Body of pancreas (tissue), 4 donors: Measurements from ENCODE around the gene ZNF846. TPM values are rescaled to one million over a fixed set of nuclear protein-coding genes. Genes with fewer than 3 reads are reported as not detected.
"Not testable (repeated sequence)": the region's sequence is repeated elsewhere in the genome, so short reads cannot be mapped to it uniquely, and the experiment has no call there.

Source experiments
- ATAC-seq: fragments of 150-250 bp; one replicate; pipeline ENCODE4 v1.9.1; 2016
- DNase-seq, 4 donors: peaks; one replicate each; pipeline ENCODE4 v3.0.0-alpha.2; 2019
- H3K27ac ChIP-seq, 4 donors: fragments of 200-600 bp; sonication (generic); 1 replicate in 3 of 4; 2 replicates in 1 of 4; pipeline versions ENCODE4 v1.5.1 to v1.6.1; 2016 to 2019; ENCODE audit warnings: mild to moderate bottlenecking in 1 of 4, mixed read lengths in 1 of 4, moderate library complexity in 1 of 4
- H3K27me3 ChIP-seq, 2 donors: fragments of 200-600 bp; sonication (generic); one replicate each; pipeline ENCODE4 v1.6.0; 2016; ENCODE audit warnings: mild to moderate bottlenecking in 1 of 2
- H3K36me3 ChIP-seq, 2 donors: fragments of 200-600 bp; sonication (generic); replicated peaks in 1 of 2; 2 replicates each; pipeline ENCODE4 v1.5.1; 2016; ENCODE audit warnings: low read depth in 2 of 2; ENCODE audit not compliant: insufficient read depth in 1 of 2
- H3K4me1 ChIP-seq: fragments of 200-600 bp; sonication (generic); one replicate; pipeline ENCODE4 v1.6.0; 2016
- H3K4me3 ChIP-seq, 2 donors: fragments of 200-600 bp; sonication (generic); 1 replicate in 1 of 2; 2 replicates in 1 of 2; pipeline ENCODE4 v1.5.1; 2016 to 2019
- H3K9me3 ChIP-seq, 3 donors: fragments of 200-600 bp; sonication (generic); 1 replicate in 2 of 3; 2 replicates in 1 of 3; pipeline ENCODE4 v1.5.1; 2016
- POLR2A ChIP-seq, 3 donors: fragments of 450-650 bp; IDR thresholded peaks; one replicate each; pipeline ENCODE4 v1.6.1; 2016; ENCODE audit warnings: antibody characterized with exemption in 3 of 3, mild to moderate bottlenecking in 2 of 3
- WGBS, 2 donors: methylation state at CpG; one replicate each; pipeline ENCODE4 v1.1.5; 2017; 5-methylcytosine and 5-hydroxymethylcytosine counted together
- intact Hi-C: fragments of 100-400 bp; cut with DNase I; formaldehyde crosslinking; loops from one replicate; pipeline ENCODE4 v1.15.1; 2023
- total RNA-seq, 2 donors: library from RNA; depleted of rRNA; stranded (reverse); fragments of >200 nt; gene quantifications; one replicate each; pipeline ENCODE4 v1.1.0, GENCODE V29; 2016
- TF ChIP-seq, protein P1 (sequence below), 7 experiments: fragments of 450-650 bp in 4 of 7; fragments of 200-600 bp in 3 of 7; sonication (generic) in 3 of 7; IDR thresholded peaks; one replicate each; pipeline ENCODE4 v1.5.1; 2016 to 2019; ENCODE audit warnings: antibody characterized with exemption in 7 of 7

Gene ZNF846
- total RNA-seq, 2 donors from 2014 or later: 4.0 to 4.7 TPM

DNA sequence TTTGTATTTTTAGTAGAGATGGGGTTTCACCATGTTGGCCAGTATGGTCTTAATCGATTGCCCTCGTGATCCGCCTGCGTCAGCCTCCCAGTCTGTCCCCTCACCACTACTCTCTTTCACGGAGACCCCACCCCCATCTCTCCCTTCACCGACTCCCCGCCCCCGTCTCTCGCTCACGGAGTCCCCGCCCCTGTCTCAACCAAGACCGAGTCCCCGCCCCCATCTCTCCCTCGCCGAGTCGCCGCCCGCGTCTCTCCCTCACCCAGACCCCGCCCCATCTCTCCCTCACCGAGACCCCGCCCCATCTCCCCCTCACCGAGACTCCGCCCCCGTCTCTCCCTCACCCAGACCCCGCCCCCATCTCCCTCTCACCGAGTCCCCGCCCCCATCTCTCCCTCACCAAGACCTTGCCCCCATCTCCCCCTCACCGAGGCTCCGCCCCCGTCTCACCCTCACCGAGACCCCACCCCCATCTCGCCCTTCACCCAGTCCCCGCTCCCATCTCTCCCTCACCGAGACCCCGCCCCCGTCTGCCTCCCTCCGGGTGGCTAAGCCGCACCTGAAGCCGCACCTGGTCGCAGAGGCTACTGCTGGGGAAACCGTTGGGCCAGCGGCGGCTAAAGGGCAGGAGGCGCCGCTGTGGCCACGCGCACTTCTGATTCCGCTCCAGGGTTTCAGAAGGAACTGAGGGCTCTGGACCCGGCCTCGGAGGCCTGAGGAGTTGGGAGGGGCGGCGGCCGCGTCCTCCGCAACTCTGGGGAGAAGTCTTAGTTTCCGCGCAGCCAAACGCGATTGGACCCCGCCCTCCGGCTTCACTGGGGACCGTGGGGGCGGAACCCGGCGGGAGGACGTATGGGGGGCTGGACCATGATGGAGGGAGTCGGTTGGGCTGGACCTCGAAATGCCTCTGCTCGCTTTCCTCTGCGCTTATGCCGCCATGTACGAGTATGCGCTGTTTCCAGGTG lies 17.1 kb upstream of the ZNF846 start:
- Histone ChIP-seq H3K27ac (peak overlapping the region; percentile 70 to 99 (median 90)), H3K27me3 (no peaks in the 10 kb centered on the region), H3K36me3 (no peaks in the 10 kb centered on the region), H3K4me1 (peaks cover 18% of the 10 kb centered on the region), H3K4me3 (peak overlapping the region; percentile 19 to 43), H3K9me3 (no peaks in the 10 kb centered on the region)
- DNase-seq (peak; percentile 95 to 99 (median 98)), ATAC-seq (peak; percentile 89)
- WGBS, 2 donors: 0 to 4% methylated on average over 35 to 58 of the region's 74 CpGs
- intact Hi-C loops: loop anchor here (10.0 kb wide), 1 partner anchor 581 kb away; no protein-coding TSS in a partner anchor
- TF ChIP-seq, protein P1, sequence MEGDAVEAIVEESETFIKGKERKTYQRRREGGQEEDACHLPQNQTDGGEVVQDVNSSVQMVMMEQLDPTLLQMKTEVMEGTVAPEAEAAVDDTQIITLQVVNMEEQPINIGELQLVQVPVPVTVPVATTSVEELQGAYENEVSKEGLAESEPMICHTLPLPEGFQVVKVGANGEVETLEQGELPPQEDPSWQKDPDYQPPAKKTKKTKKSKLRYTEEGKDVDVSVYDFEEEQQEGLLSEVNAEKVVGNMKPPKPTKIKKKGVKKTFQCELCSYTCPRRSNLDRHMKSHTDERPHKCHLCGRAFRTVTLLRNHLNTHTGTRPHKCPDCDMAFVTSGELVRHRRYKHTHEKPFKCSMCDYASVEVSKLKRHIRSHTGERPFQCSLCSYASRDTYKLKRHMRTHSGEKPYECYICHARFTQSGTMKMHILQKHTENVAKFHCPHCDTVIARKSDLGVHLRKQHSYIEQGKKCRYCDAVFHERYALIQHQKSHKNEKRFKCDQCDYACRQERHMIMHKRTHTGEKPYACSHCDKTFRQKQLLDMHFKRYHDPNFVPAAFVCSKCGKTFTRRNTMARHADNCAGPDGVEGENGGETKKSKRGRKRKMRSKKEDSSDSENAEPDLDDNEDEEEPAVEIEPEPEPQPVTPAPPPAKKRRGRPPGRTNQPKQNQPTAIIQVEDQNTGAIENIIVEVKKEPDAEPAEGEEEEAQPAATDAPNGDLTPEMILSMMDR (IDR thresholded peaks at IDR 0.05): no peak
- TF ChIP-seq POLR2A (IDR thresholded peaks at IDR 0.05): peak; percentile 72 to 91 (median 90)

GRCh38 chr19:9784163-9784496 lies 15.6 kb upstream of the ZNF846 start:
- not testable (repeated sequence) for H3K9me3 ChIP-seq, DNase-seq, H3K4me3 ChIP-seq, H3K36me3 ChIP-seq, H3K27me3 ChIP-seq, ATAC-seq
- 76 to 79% methylated on average over 6 of the region's 6 CpGs for WGBS, 2 donors
- H3K4me1 ChIP-seq: peaks cover 18% of the 10 kb centered on the region
- H3K27ac ChIP-seq: peak overlapping the region in 3 of 4 donors; percentile 73 to 99 (median 93)
- intact Hi-C loops: loop anchor here (10.0 kb wide), 1 partner anchor 579 kb away; no protein-coding TSS in a partner anchor

GRCh38 chr19:9782338-9782737 lies 13.8 kb upstream of the ZNF846 start:
- Histone ChIP-seq H3K36me3 (no peaks in the 10 kb centered on the region), H3K9me3 (no peaks in the 10 kb centered on the region), H3K4me3 (no peak overlapping the region), H3K4me1 (peaks cover 18% of the 10 kb centered on the region), H3K27ac (no peak overlapping the region), H3K27me3 (no peaks in the 10 kb centered on the region)
- ATAC-seq (no peak), DNase-seq (no peak)
- TF ChIP-seq, protein P1 (IDR thresholded peaks at IDR 0.05): no peak
- TF ChIP-seq POLR2A (IDR thresholded peaks at IDR 0.05): no peak
- WGBS, 2 donors: 90 to 95% methylated on average over 2 of the region's 2 CpGs
- intact Hi-C loops: loop anchor here (10.0 kb wide), 1 partner anchor 578 kb away; no protein-coding TSS in a partner anchor

DNA sequence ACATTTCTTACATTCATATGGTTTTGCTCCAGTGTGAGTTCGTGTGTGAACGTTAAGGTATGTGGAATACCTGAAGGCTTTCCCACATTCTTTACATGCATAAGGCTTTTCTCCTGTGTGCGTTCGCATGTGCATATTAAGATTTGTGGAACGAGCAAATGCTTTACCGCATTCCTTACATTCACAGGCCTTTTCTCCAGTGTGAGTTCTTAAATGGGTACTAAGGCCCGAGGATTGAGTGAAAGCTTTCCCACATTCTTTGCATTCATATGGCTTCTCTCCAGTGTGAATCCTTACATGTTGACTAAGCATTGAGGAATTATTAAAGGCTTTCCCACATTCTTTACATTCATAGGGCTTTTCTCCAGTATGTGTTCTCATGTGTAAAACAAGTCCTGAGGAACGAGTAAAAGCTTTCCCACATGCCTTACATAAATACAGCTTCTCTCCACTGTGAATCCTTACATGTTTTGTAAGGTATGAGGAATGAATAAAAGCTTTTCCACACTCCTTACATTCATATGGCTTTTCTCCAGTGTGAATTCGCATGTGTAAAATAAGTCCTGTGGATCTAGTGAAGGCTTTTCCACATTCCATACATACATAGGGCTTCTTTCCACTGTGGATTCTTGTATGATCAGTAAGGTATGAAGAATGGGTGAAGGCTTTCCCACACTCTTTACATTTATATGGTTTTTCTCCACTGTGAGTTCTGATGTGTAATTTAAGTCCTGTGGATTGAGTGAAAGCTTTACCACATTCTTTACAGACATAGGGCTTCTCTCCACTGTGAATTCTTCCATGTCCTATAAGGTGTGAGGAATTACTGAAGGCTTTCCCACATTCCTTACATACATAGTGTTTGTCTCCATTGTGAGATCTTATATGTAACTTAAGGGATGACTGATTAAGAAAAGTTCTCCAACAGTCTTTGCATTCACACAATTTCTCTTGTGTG lies 10.7 kb downstream of the ZNF846 start:
- WGBS, 2 donors: 91 to 94% methylated on average over 9 of the region's 9 CpGs
- intact Hi-C loops: no loop called here
- Histone ChIP-seq H3K4me3 (no peak overlapping the region), H3K4me1 (no peaks in the 10 kb centered on the region), H3K9me3 (peaks cover 0 to 49% (median 3%) of the 10 kb centered on the region in 3 donors), H3K36me3 (peaks cover 17 to 20% of the 10 kb centered on the region in 2 donors), H3K27ac (no peak overlapping the region), H3K27me3 (no peaks in the 10 kb centered on the region)
- TF ChIP-seq POLR2A (IDR thresholded peaks at IDR 0.05): no peak
- TF ChIP-seq, protein P1 (IDR thresholded peaks at IDR 0.05): no peak
- DNase-seq (no peak), ATAC-seq (no peak)
